Measurements from ENCODE around the gene PCDH9. TPM values are rescaled to one million over a fixed set of nuclear protein-coding genes. Genes with fewer than 3 reads are reported as not detected.

Gene PCDH9
- polyA plus RNA-seq, 3 donors, result 0.03 TPM; not detected in 1

DNA sequence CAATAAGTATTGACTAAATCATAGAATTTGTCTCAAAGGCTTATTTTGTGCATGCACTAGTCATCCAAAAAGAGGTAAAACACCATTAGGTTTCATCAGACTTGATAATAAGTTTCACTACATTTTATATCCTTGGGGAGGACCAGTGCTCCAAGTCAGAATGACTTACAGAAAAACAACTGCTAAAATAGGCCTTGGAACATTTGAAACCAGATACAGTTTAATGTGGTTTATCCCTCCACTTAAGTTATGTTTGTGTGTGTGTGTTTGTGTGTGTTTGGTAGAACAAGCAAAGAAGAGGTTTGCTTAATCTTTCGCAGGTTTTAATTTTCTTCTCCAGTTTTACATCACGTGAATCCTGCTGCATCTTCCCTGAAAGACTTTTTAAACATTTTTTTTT, 570.9 kb downstream of the PCDH9 start:
- Histone ChIP-seq H2AFZ (ENCODE audit: insufficient read depth, low read depth, low read length, poor library complexity, severe bottlenecking) (no peak overlapping the region), H3K4me1 (ENCODE audit: control insufficient read depth in 1 of 2, insufficient read depth in 2 of 2, low read length in 2 of 2) (no peaks in the 10 kb centered on the region), H3K9ac (ENCODE audit: insufficient read depth, low read length, poor library complexity, severe bottlenecking) (no peak overlapping the region), H3K27ac (ENCODE audit: low read depth in 1 of 2, low read length in 2 of 2) (no peak overlapping the region), H3K27me3 (ENCODE audit: control insufficient read depth in 2 of 2, insufficient read depth in 2 of 2, low read length in 2 of 2) (no peaks in the 10 kb centered on the region), H4K20me1 (ENCODE audit: insufficient read depth, low read length) (no peaks in the 10 kb centered on the region), H3K36me3 (replicated peaks in 1 of 2; ENCODE audit: control insufficient read depth in 1 of 2, insufficient read depth in 2 of 2, low read length in 2 of 2) (no peaks in the 10 kb centered on the region), H3K9me3 (replicated peaks in 1 of 2; ENCODE audit: control insufficient read depth in 1 of 2, insufficient read depth in 1 of 2, low read length in 2 of 2) (no peaks in the 10 kb centered on the region), H3K4me3 (replicated peaks in 1 of 3; ENCODE audit: low read depth in 2 of 3, low read length in 3 of 3) (no peak overlapping the region), H3K4me2 (replicated peaks; ENCODE audit: extremely low read depth, low read length, poor library complexity, severe bottlenecking) (no peak overlapping the region), H3K79me2 (ENCODE audit: insufficient read depth, low read length) (no peaks in the 10 kb centered on the region)
- DNase-seq, result no peak
- no CpG with 5 or more reads among the region's 2 CpGs for WGBS (ENCODE audit: insufficient coverage)
- Mint-ChIP-seq H3K27ac (no peak overlapping the region), H3K4me1 (peaks cover 4% of the 10 kb centered on the region), H3K4me3 (no peak overlapping the region), H3K27me3 (ENCODE audit: low read depth in 3 of 3) (no peaks in the 10 kb centered on the region), H3K9me3 (peaks cover 0 to 2% (median 0%) of the 10 kb centered on the region in 7 donors), H3K36me3 (no peaks in the 10 kb centered on the region)
- intact Hi-C loops (cut with micrococcal nuclease), result no loop called here
- TF ChIP-seq, protein P1, sequence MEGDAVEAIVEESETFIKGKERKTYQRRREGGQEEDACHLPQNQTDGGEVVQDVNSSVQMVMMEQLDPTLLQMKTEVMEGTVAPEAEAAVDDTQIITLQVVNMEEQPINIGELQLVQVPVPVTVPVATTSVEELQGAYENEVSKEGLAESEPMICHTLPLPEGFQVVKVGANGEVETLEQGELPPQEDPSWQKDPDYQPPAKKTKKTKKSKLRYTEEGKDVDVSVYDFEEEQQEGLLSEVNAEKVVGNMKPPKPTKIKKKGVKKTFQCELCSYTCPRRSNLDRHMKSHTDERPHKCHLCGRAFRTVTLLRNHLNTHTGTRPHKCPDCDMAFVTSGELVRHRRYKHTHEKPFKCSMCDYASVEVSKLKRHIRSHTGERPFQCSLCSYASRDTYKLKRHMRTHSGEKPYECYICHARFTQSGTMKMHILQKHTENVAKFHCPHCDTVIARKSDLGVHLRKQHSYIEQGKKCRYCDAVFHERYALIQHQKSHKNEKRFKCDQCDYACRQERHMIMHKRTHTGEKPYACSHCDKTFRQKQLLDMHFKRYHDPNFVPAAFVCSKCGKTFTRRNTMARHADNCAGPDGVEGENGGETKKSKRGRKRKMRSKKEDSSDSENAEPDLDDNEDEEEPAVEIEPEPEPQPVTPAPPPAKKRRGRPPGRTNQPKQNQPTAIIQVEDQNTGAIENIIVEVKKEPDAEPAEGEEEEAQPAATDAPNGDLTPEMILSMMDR (IDR thresholded peaks at IDR 0.05), result no peak

DNA sequence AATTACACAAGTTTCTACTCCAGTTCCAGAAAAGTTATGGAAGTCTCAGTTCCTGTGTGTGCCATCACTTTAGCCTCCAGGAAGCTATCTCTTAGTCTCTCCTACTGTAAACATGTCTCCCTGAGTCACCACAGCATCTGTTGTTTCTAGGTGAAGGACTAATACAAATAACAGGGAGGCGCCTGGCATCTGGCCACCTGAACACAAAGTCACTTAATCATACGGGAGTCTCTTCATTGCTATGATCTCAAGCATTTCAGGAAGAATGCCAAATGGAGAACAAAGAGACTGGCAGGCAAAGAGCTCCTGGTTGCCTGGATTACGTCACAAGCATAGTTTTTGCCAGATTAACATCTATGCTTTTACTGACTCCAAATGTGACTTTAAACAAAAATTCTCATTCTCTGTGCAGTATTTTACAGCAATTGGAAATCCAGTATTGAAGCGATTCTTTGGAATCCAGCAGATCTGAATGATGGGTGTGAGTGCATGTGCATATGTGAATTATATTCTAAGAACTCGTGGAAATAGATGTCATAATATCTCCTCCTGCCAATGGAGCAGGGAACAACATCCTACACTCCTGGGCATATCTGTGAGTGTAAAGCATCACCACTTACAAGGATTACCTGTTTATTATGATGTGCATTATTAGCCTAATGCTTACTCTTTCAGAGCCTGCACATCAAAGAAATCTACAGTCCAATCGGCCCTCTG, 572.8 kb downstream of the PCDH9 start:
- H3K36me3 ChIP-seq (replicated peaks in 1 of 2; ENCODE audit: control insufficient read depth in 1 of 2, insufficient read depth in 2 of 2, low read length in 2 of 2), result no peaks in the 10 kb centered on the region
- H2AFZ ChIP-seq (ENCODE audit: insufficient read depth, low read depth, low read length, poor library complexity, severe bottlenecking), result no peak overlapping the region
- TF ChIP-seq, protein P1 (IDR thresholded peaks at IDR 0.05), result no peak
- no peak overlapping the region for H3K9ac ChIP-seq (ENCODE audit: insufficient read depth, low read length, poor library complexity, severe bottlenecking)
- H3K4me1 ChIP-seq (ENCODE audit: control insufficient read depth in 1 of 2, insufficient read depth in 2 of 2, low read length in 2 of 2), result no peaks in the 10 kb centered on the region
- Mint-ChIP-seq H3K4me3 (no peak overlapping the region), H3K9me3 (peaks cover 0 to 5% (median 0%) of the 10 kb centered on the region in 7 donors), H3K27me3 (ENCODE audit: low read depth in 3 of 3) (no peaks in the 10 kb centered on the region), H3K27ac (no peak overlapping the region), H3K4me1 (peaks cover 4% of the 10 kb centered on the region), H3K36me3 (no peaks in the 10 kb centered on the region)
- H3K27ac ChIP-seq (ENCODE audit: low read depth in 1 of 2, low read length in 2 of 2), result no peak overlapping the region
- H3K9me3 ChIP-seq (replicated peaks in 1 of 2; ENCODE audit: control insufficient read depth in 1 of 2, insufficient read depth in 1 of 2, low read length in 2 of 2), result no peaks in the 10 kb centered on the region
- 50% methylated on average over 2 of the region's 6 CpGs for WGBS (ENCODE audit: insufficient coverage)
- no peak for DNase-seq
- H3K79me2 ChIP-seq (ENCODE audit: insufficient read depth, low read length), result no peaks in the 10 kb centered on the region
- no peak overlapping the region for H3K4me2 ChIP-seq (replicated peaks; ENCODE audit: extremely low read depth, low read length, poor library complexity, severe bottlenecking)
- no peak overlapping the region for H3K4me3 ChIP-seq (replicated peaks in 1 of 3; ENCODE audit: low read depth in 2 of 3, low read length in 3 of 3)
- no peaks in the 10 kb centered on the region for H3K27me3 ChIP-seq (ENCODE audit: control insufficient read depth in 2 of 2, insufficient read depth in 2 of 2, low read length in 2 of 2)
- no peaks in the 10 kb centered on the region for H4K20me1 ChIP-seq (ENCODE audit: insufficient read depth, low read length)
- intact Hi-C loops (cut with micrococcal nuclease), result no loop called here
